CD4-positive, alpha-beta T cell (primary cell): ENCODE data around the gene GRIN3B. TPM values are rescaled to one million over a fixed set of nuclear protein-coding genes. Genes with fewer than 3 reads are reported as not detected.

Experiments
- ATAC-seq: fragments of 200-7000 bp; cut with Tn5 transposase; one replicate; pipeline ENCODE4 v1.10.0; 2022; ENCODE audit warnings: mild to moderate bottlenecking; ENCODE audit not compliant: poor library complexity
- CTCF ChIA-PET: fragments of 350-600 bp; sonication (Branson Sonifier 250); formaldehyde crosslinking; loops from one replicate; lab custom pipeline; 2021; ENCODE audit warnings: antibody characterized with exemption, inconsistent platforms; lab: Charles Lee
- POLR2A ChIA-PET: fragments of 350-600 bp; sonication (Branson Sonifier 250); formaldehyde crosslinking; loops from one replicate; lab custom pipeline; 2021; ENCODE audit warnings: antibody characterized with exemption, inconsistent platforms; lab: Charles Lee
- DNase-seq, 14 experiments: peaks; one replicate each; pipeline ENCODE4 v3.0.0-alpha.2; 2013 to 2020; ENCODE audit warnings: mixed read lengths in 2 of 14
- H3K27ac ChIP-seq, 2 donors: one replicate each; pipeline versions ENCODE4 v1.5.1 to v1.7.0; 2013; ENCODE audit warnings: low read length in 2 of 2, low read depth in 1 of 2, mild to moderate bottlenecking in 1 of 2
- H3K27me3 ChIP-seq, 2 experiments: 1 replicate in 1 of 2; 2 replicates in 1 of 2; pipeline versions ENCODE4 v1.6.1 to v1.7.0; 2013; ENCODE audit warnings: low read length in 2 of 2, control low read depth in 1 of 2, mild to moderate bottlenecking in 1 of 2, moderate library complexity in 1 of 2; ENCODE audit not compliant: insufficient read depth in 2 of 2, control insufficient read depth in 1 of 2
- H3K36me3 ChIP-seq: one replicate; pipeline ENCODE4 v1.6.1; 2013; ENCODE audit warnings: low read length, control low read depth; ENCODE audit not compliant: insufficient read depth
- H3K4me1 ChIP-seq: one replicate; pipeline ENCODE4 v1.6.1; 2013; ENCODE audit warnings: low read length, control low read depth; ENCODE audit not compliant: insufficient read depth
- H3K4me3 ChIP-seq: one replicate; pipeline ENCODE4 v1.5.1; 2013; ENCODE audit warnings: mild to moderate bottlenecking, low read length, moderate library complexity
- H3K9me3 ChIP-seq, 2 experiments: 1 replicate in 1 of 2; 2 replicates in 1 of 2; pipeline versions ENCODE4 v1.6.1 to v1.7.0; 2013; ENCODE audit warnings: low read length in 2 of 2, mild to moderate bottlenecking in 2 of 2, control low read depth in 1 of 2, moderate library complexity in 1 of 2; ENCODE audit not compliant: control insufficient read depth in 1 of 2, insufficient read depth in 1 of 2
- H3K27ac Mint-ChIP-seq: one replicate; pipeline ENCODE4 v1.8.0; 2020; ENCODE audit warnings: mixed read lengths
- H3K27me3 Mint-ChIP-seq: one replicate; pipeline ENCODE4 v1.8.0; 2021; ENCODE audit warnings: mixed read lengths
- H3K36me3 Mint-ChIP-seq: one replicate; pipeline ENCODE4 v1.8.0; 2021; ENCODE audit warnings: low read depth, mixed read lengths
- H3K4me1 Mint-ChIP-seq: one replicate; pipeline ENCODE4 v1.8.0; 2021; ENCODE audit warnings: low read depth, mixed read lengths
- H3K4me3 Mint-ChIP-seq: one replicate; pipeline ENCODE4 v1.8.0; 2020; ENCODE audit warnings: mild to moderate bottlenecking, mixed read lengths
- H3K9me3 Mint-ChIP-seq: one replicate; pipeline ENCODE4 v1.8.0; 2020; ENCODE audit warnings: mixed read lengths
- CTCF ChIP-seq: fragments of 200-600 bp; IDR thresholded peaks from one replicate; pipeline ENCODE4 v1.8.0; 2022; ENCODE audit warnings: antibody characterized with exemption, mild to moderate bottlenecking
- intact Hi-C, 2 experiments: fragments of 100-400 bp; cut with DNase I in 1 of 2; cut with micrococcal nuclease in 1 of 2; formaldehyde crosslinking; loops; one replicate each; pipeline versions ENCODE4 v1.15.1 to v1.9.0; 2023 to 2025; cut with DNase I, micrococcal nuclease
- total RNA-seq, 174 experiments: library from RNA in 2 of 174; stranded (reverse) in 2 of 174; gene quantifications; one replicate each; pipeline ENCODE4 v1.2.3 and lab custom pipeline; 2021 to 2026

Gene GRIN3B
- total RNA-seq, 2 experiments from 2014 or later: 0.17 to 0.22 TPM

DNA sequence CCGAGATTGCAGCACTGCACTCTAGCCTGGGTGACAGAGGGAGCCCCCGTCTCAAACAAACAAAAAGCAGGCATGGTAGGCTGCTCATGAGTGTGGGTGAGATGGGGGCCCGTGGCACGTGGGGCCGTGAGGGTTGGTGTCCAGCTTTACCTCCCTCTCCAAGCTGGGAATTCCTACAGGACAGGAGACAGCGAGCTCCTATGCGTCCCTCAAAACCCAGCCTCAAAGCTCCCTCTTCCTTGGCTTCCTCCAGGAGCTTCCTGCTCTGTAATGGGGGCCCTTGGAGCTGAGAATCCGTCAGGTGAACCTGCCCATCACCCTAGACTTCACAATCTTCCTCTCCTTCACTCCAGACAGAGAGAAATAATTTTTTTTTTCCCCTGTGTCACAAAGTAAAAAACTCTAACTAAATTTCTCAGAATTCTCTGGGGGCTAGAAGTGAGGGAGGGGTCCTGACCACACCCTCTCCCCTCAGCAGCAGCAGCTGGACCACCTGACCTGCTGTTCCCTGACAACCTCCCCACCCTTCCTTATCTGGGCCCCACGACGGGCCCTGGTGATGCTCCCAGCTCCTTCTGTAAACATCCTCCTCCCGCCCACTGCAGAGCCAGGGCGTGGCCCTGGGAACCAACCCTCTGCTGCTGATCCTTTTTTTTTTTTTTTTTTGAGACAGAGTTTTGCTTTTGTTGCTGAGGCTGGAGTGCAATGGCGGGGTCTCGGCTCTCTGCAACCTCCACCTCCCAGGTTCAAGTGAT is 38.2 kb upstream of the GRIN3B start:
- Mint-ChIP-seq H3K9me3 (no peaks in the 10 kb centered on the region), H3K4me3 (no peak overlapping the region), H3K27me3 (no peaks in the 10 kb centered on the region), H3K4me1 (no peaks in the 10 kb centered on the region), H3K27ac (no peak overlapping the region), H3K36me3 (peaks cover 5% of the 10 kb centered on the region)
- ChIA-PET POLR2A (interaction anchor here (0.6 kb wide), 1 partner anchor 10 kb away, joined by 3 read pairs; no protein-coding TSS in a partner anchor), CTCF (no interaction called here)
- intact Hi-C loops: no loop called here
- Histone ChIP-seq H3K27me3 (no peaks in the 10 kb centered on the region), H3K4me1 (peaks cover 6% of the 10 kb centered on the region), H3K9me3 (peaks cover 0 to 5% of the 10 kb centered on the region in 2 experiments), H3K27ac (no peak overlapping the region), H3K4me3 (no peak overlapping the region), H3K36me3 (peaks cover 7% of the 10 kb centered on the region)
- DNase-seq (no peak), ATAC-seq (no peak)
- TF ChIP-seq CTCF: no peak

- no peak overlapping the region for H3K4me3 ChIP-seq
- no peak for TF ChIP-seq CTCF
- H3K36me3 ChIP-seq: peaks cover 7% of the 10 kb centered on the region
- no peaks in the 10 kb centered on the region for H3K27me3 ChIP-seq
- intact Hi-C loops: no loop called here
- H3K9me3 ChIP-seq: peaks cover 0 to 5% of the 10 kb centered on the region in 2 experiments
- H3K4me3 Mint-ChIP-seq: no peak overlapping the region
- ATAC-seq: no peak
- no peaks in the 10 kb centered on the region for H3K4me1 Mint-ChIP-seq
- CTCF ChIA-PET: no interaction called here
- no peak overlapping the region for H3K27ac Mint-ChIP-seq
- no peak for DNase-seq
- no peaks in the 10 kb centered on the region for H3K27me3 Mint-ChIP-seq
- H3K4me1 ChIP-seq: peaks cover 6% of the 10 kb centered on the region
- no peaks in the 10 kb centered on the region for H3K9me3 Mint-ChIP-seq
- peaks cover 11% of the 10 kb centered on the region for H3K36me3 Mint-ChIP-seq
- H3K27ac ChIP-seq: no peak overlapping the region
- POLR2A ChIA-PET: interaction anchor here (0.6 kb wide), 1 partner anchor 11 kb away, joined by 3 read pairs; no protein-coding TSS in a partner anchor
These were observed 37.4 kb upstream of the GRIN3B start for GRCh38 chr19:962683-963400.

DNA sequence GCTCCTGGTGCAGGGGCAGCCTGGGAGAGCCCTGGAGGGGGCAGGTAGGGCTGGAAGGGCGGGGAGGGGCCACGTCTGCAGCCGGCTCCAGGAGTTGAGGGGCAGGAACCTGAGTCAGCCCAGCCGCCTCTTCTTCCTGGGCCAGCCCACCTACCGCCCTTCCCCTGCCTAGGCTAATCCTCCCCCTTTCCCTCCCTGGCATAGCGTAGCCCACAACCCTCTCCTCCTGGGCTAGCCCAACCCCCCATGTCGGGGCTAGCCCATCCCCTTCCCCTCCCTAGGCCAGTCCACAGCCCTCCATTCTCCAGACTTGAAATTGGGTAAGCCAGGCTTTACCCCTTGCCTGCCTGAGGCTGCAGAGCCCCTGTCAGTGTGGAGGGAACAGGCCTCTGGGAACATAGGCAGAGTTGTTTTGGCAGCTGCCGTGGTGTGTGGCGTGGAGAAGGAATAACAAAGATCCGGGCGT is 36.7 kb upstream of the GRIN3B start:
- Histone ChIP-seq H3K36me3 (peaks cover 8% of the 10 kb centered on the region), H3K27ac (no peak overlapping the region), H3K27me3 (no peaks in the 10 kb centered on the region), H3K4me3 (no peak overlapping the region), H3K9me3 (peaks cover 0 to 5% of the 10 kb centered on the region in 2 experiments), H3K4me1 (peaks cover 6% of the 10 kb centered on the region)
- intact Hi-C loops: no loop called here
- Mint-ChIP-seq H3K36me3 (peaks cover 14% of the 10 kb centered on the region), H3K4me1 (no peaks in the 10 kb centered on the region), H3K4me3 (no peak overlapping the region), H3K27me3 (no peaks in the 10 kb centered on the region), H3K27ac (no peak overlapping the region), H3K9me3 (no peaks in the 10 kb centered on the region)
- POLR2A ChIA-PET: no interaction called here
- CTCF ChIA-PET: no interaction called here
- DNase-seq: no peak
- no peak for ATAC-seq
- TF ChIP-seq CTCF: no peak
